Measurements from ENCODE around the gene GIMAP5.

DNA sequence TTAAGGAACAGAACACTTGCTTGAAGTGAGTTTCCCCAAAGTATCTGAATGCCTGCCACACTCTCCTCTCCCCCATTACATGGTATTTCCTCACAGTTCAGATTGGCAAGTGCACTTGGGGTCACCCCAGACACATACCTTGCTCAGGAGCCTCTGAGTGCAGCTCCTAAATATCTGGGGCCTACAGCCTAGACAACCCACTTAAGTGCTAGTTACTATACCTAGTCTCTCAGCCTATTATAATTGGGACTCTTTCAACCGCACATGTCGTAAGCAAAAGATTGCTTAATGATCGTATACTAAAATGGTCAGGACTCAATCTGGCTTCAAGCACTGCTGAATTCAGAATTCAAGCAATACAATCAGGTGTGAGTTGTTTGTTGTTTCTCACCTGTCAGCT is 43.1 kb downstream of the GIMAP5 start:
- TF ChIP-seq, protein P1, sequence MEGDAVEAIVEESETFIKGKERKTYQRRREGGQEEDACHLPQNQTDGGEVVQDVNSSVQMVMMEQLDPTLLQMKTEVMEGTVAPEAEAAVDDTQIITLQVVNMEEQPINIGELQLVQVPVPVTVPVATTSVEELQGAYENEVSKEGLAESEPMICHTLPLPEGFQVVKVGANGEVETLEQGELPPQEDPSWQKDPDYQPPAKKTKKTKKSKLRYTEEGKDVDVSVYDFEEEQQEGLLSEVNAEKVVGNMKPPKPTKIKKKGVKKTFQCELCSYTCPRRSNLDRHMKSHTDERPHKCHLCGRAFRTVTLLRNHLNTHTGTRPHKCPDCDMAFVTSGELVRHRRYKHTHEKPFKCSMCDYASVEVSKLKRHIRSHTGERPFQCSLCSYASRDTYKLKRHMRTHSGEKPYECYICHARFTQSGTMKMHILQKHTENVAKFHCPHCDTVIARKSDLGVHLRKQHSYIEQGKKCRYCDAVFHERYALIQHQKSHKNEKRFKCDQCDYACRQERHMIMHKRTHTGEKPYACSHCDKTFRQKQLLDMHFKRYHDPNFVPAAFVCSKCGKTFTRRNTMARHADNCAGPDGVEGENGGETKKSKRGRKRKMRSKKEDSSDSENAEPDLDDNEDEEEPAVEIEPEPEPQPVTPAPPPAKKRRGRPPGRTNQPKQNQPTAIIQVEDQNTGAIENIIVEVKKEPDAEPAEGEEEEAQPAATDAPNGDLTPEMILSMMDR (IDR thresholded peaks at IDR 0.05): no peak
- no peak for TF ChIP-seq POLR2A (IDR thresholded peaks at IDR 0.05)
